Heart left ventricle (tissue), 13 donors: ENCODE measurements around the gene ITLN1.

ENCODE experiments used
- POLR2A ChIP-seq, 2 donors: fragments of 450-650 bp; IDR thresholded peaks; one replicate each; pipeline ENCODE4 v1.6.1; 2017; ENCODE audit warnings: antibody characterized with exemption in 2 of 2, mild to moderate bottlenecking in 2 of 2, moderate library complexity in 2 of 2
- TF ChIP-seq, protein P1 (sequence below), 12 donors: fragments of 200-600 bp; sonication (generic) in 4 of 12; IDR thresholded peaks; one replicate each; pipeline versions ENCODE4 v1.5.0 to v1.8.0; 2018 to 2022; ENCODE audit warnings: antibody characterized with exemption in 12 of 12, mild to moderate bottlenecking in 5 of 12
- donor health status: ischemic (EF 13 %, LVEDD 7.1; RV severe dilation, severe dysfunction).
- donor health status: DM: no; HTN: yes; CAD: no.
- donor health status: DM: no; HTN: no; CAD: no.
- donor health status: ischemic (EF 25% LVEDD 6.9; RV normal size, moderate dysfunction).
- donor health status: ischemic (EF 25% LVEDD 5.7; RV mildly dilated, moderate dysfunction).
- donor health status: ischemic (EF 35%, LVEDD 5.7; RV mildly dilated, moderate dysfunction).
- donor health status: nonischemic (EF 11% LVEDD 7.7; RV severe dilation, severe dysfunction).
- donor health status: DM: yes; HTN: yes; CAD: no.
- donor health status: PGD.
- donor health status: ischemic (EF 29% LVEDD 5.4; RV normal size, mild dysfunction).
- donor health status: nonischemic (EF 23%, LVEDD 6.1; RV moderate dilation, normal function).

DNA sequence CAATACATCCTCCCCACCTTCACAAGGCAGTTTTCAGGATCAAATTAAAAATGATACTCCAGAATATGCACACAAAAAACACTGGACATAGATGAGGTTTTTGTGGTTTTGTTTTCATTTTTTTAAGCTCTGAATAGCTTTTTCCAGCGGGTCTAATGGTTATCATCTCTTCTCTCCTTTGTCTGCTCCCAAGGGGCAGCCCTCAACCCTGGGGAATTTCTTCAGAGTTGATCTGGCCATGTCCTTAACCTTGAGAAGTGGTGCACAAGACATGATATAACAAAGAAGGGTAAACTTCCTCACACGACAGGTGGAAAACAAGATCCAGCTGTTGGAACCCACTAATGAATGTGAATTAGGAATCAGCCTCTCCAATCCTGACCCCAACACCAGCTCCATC is 20.8 kb downstream of the ITLN1 start:
- TF ChIP-seq, protein P1, sequence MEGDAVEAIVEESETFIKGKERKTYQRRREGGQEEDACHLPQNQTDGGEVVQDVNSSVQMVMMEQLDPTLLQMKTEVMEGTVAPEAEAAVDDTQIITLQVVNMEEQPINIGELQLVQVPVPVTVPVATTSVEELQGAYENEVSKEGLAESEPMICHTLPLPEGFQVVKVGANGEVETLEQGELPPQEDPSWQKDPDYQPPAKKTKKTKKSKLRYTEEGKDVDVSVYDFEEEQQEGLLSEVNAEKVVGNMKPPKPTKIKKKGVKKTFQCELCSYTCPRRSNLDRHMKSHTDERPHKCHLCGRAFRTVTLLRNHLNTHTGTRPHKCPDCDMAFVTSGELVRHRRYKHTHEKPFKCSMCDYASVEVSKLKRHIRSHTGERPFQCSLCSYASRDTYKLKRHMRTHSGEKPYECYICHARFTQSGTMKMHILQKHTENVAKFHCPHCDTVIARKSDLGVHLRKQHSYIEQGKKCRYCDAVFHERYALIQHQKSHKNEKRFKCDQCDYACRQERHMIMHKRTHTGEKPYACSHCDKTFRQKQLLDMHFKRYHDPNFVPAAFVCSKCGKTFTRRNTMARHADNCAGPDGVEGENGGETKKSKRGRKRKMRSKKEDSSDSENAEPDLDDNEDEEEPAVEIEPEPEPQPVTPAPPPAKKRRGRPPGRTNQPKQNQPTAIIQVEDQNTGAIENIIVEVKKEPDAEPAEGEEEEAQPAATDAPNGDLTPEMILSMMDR (IDR thresholded peaks at IDR 0.05): no peak
- no peak for TF ChIP-seq POLR2A (IDR thresholded peaks at IDR 0.05)
